Upper lobe of right lung (tissue), 1 donor: Measurements from ENCODE around the gene ARNT2. TPM values are rescaled to one million over a fixed set of nuclear protein-coding genes. Genes with fewer than 3 reads are reported as not detected.

Source experiments
- ATAC-seq: fragments of 200-7000 bp; cut with Tn5 transposase; one replicate; pipeline ENCODE4 v1.9.1; 2020; ENCODE audit warnings: mild to moderate bottlenecking, moderate library complexity
- DNase-seq: peaks from one replicate; pipeline ENCODE4 v3.0.0-alpha.2; 2020
- H3K27ac ChIP-seq: fragments of 200-600 bp; one replicate; pipeline ENCODE4 v1.8.0; 2022
- H3K27me3 ChIP-seq: fragments of 200-600 bp; one replicate; pipeline ENCODE4 v1.8.0; 2022; ENCODE audit warnings: mild to moderate bottlenecking
- H3K36me3 ChIP-seq: fragments of 200-600 bp; one replicate; pipeline ENCODE4 v1.8.0; 2022
- H3K4me1 ChIP-seq: fragments of 200-600 bp; one replicate; pipeline ENCODE4 v1.8.0; 2022
- H3K4me3 ChIP-seq: fragments of 200-600 bp; one replicate; pipeline ENCODE4 v1.8.0; 2022; ENCODE audit warnings: mild to moderate bottlenecking
- H3K9me3 ChIP-seq: fragments of 200-600 bp; one replicate; pipeline ENCODE4 v1.8.0; 2022
- intact Hi-C: fragments of 100-400 bp; cut with DNase I; formaldehyde crosslinking; loops from one replicate; pipeline ENCODE4 v1.11.0; 2022
- total RNA-seq: library from RNA; stranded (reverse); fragmentation: NEBNext Ultra II Directional; extraction: Animal tissue kit (Norgen Biotek cat#: 25700); gene quantifications from one replicate; pipeline ENCODE4 v1.2.1, GENCODE V29; 2021
- TF ChIP-seq, protein P1 (sequence below): fragments of 200-600 bp; IDR thresholded peaks from one replicate; pipeline ENCODE4 v1.8.0; 2022; ENCODE audit warnings: antibody characterized with exemption
- donor health status: DM: no; HTN: yes; CAD: no; lungs with severe emphysema.

Gene ARNT2
- total RNA-seq, 1 donor from 2014 or later = 12.9 TPM

DNA sequence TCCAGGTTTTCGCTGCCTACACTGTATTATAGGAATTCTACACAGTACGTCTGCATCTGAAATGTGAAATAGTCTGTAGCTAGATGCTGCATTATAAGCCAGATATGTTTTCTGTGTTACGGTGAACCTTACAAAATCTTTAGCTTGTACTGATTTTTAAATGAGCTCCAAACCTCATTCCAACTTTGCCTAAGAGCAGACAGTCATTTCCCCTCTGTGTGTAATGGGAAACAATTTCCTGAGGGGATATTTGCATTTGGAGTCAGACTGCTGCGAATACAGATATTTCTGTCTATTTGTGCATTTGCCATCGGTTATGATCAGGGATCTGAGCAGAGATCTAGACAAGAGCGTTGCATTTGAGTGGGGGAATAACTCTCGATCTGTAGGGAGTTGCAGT is 37.5 kb downstream of the ARNT2 start:
- TF ChIP-seq, protein P1, sequence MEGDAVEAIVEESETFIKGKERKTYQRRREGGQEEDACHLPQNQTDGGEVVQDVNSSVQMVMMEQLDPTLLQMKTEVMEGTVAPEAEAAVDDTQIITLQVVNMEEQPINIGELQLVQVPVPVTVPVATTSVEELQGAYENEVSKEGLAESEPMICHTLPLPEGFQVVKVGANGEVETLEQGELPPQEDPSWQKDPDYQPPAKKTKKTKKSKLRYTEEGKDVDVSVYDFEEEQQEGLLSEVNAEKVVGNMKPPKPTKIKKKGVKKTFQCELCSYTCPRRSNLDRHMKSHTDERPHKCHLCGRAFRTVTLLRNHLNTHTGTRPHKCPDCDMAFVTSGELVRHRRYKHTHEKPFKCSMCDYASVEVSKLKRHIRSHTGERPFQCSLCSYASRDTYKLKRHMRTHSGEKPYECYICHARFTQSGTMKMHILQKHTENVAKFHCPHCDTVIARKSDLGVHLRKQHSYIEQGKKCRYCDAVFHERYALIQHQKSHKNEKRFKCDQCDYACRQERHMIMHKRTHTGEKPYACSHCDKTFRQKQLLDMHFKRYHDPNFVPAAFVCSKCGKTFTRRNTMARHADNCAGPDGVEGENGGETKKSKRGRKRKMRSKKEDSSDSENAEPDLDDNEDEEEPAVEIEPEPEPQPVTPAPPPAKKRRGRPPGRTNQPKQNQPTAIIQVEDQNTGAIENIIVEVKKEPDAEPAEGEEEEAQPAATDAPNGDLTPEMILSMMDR = no peak
- H3K36me3 ChIP-seq = no peaks in the 10 kb centered on the region
- H3K4me3 ChIP-seq = no peak overlapping the region
- DNase-seq = no peak
- no peaks in the 10 kb centered on the region for H3K27me3 ChIP-seq
- ATAC-seq = no peak
- H3K9me3 ChIP-seq = no peaks in the 10 kb centered on the region
- H3K4me1 ChIP-seq = no peaks in the 10 kb centered on the region
- no peak overlapping the region for H3K27ac ChIP-seq
- intact Hi-C loops = no loop called here

DNA sequence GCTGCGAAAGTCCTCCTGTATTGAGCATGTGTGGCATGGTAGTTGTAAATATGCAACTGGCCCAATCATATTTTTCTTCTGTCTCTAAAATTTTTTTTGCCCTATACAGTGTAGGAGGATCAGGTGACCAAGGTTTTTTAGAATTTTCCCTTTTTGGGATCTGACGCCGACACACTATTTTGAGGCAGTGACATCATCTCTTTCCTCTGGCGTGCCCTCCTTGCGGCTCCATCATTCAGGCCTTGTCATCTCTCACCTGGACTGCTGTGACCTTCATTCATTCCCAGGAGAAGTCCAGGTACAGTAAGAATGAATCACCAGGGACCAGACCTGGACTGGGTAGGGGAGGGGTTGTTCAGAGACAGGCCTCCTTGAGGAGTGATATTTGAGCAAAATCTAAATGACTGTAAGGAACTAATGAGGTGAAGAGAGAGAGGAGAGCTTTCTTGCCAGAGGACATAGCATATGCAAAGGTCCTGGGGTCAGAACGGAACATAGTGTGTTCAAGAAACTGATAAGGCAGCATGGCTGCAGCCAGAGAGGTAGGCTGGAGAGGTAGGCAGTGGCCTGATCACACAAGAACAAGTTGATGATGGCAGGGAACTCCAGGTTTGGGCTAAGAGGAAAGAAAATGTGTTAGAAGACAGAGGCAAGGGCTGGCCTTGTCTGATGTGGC is 38.7 kb downstream of the ARNT2 start:
- no peaks in the 10 kb centered on the region for H3K36me3 ChIP-seq

DNA sequence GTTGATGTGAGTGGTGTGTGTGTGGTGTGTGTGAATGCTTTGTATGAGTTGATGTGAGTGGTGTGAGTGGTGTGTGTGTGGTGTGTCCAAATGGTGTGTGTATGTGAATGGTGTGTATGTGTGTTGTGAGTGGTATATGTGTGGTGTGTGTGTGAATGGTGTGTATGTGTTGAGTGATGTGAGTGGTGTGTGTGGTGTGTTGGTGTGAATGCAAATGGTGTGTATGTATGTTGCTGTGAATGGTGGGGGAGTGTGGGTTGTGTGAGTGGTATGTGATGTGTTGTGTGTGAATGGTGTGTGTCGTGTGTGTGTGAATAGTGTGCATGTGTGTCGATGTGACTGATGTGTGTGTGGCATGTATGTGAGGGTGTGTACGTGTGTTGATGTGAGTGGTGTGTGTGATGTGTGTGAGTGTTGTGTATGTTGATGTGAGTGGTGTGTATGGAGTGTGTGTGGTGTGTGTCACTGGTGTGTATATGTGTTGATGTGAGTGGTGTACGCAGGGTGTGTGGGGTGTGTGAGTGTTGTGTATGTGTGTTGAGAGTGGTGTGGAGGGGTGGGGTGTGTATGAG is 40.6 kb downstream of the ARNT2 start:
- H3K4me1 ChIP-seq = no peaks in the 10 kb centered on the region
- ATAC-seq = peak; percentile 13
- no peaks in the 10 kb centered on the region for H3K9me3 ChIP-seq
- no peak overlapping the region for H3K4me3 ChIP-seq
- intact Hi-C loops = no loop called here
- H3K27me3 ChIP-seq = no peaks in the 10 kb centered on the region
- TF ChIP-seq, protein P1 = no peak
- H3K27ac ChIP-seq = no peak overlapping the region
- no peaks in the 10 kb centered on the region for H3K36me3 ChIP-seq
- DNase-seq = no peak

More for the DNA sequence above, 38.7 kb downstream of the ARNT2 start:
- ATAC-seq (no peak), DNase-seq (peak; percentile 16)
- intact Hi-C loops = no loop called here
- Histone ChIP-seq H3K4me1 (no peaks in the 10 kb centered on the region), H3K9me3 (no peaks in the 10 kb centered on the region), H3K27me3 (no peaks in the 10 kb centered on the region), H3K27ac (no peak overlapping the region), H3K4me3 (no peak overlapping the region)
- TF ChIP-seq, protein P1 = no peak

DNA sequence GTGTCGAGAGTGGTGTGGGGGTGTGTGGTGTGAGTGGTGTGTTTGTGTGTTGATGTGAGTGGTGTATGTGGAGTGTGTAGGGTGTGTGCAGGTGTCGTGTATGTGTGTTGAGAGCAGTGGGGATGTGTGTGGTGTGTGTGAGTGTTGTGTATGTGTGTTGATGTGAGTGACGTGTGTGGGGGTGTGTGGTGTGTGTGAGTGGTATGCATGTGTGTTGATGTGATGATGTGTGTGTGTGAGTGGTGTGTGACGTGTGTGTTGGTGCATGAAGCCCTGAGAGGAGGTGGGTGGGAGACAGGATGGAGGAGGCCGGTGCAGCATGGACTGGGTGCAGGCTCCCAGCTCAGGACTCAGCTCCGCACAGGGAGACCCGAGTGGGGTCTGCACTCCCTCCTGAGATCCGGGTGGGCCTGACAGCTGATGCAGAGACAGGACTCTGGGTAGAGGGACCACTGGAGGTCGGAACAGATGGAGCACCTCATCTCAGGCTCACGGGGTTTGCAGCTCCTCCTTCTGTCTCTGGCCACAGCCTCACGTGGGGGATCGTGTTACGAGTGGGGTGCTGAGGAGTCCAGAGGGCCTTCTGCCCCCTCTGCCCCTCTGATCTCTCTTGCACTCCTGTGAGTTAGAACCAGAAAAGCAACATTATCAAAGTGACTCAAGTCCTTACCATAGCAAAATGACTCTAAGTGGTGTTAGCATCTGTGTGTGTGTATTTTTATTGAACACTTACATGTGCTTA is 41.3 kb downstream of the ARNT2 start:
- no peaks in the 10 kb centered on the region for H3K27me3 ChIP-seq
- intact Hi-C loops = no loop called here
- DNase-seq (no peak), ATAC-seq (peak; percentile 6)
- H3K36me3 ChIP-seq = no peaks in the 10 kb centered on the region
- H3K4me1 ChIP-seq = peaks cover 1% of the 10 kb centered on the region
- TF ChIP-seq, protein P1 = no peak
- no peak overlapping the region for H3K27ac ChIP-seq
- H3K4me3 ChIP-seq = no peak overlapping the region
- H3K9me3 ChIP-seq = no peaks in the 10 kb centered on the region

DNA sequence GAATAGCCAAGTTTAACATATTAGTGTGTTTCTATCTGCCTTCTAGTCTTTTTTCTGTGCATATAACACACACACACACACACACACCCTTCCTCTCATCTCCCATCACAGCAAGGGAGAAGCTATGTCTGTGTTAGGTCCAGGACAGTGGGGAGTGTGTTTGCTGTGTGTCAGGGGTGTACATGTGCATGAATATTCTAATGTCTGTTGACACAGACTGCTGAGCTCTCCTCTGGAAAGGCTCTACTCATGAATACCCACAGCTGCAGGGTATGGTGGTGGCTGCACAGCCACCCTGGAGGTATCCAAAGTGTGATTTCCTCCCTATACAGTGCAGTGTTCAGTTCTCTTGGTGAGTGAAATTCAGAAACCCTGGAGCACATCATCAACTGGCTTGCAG is 42.9 kb downstream of the ARNT2 start:
- ATAC-seq = no peak
- Histone ChIP-seq H3K4me3 (no peak overlapping the region), H3K4me1 (peaks cover 9% of the 10 kb centered on the region), H3K36me3 (no peaks in the 10 kb centered on the region), H3K9me3 (no peaks in the 10 kb centered on the region), H3K27me3 (no peaks in the 10 kb centered on the region), H3K27ac (no peak overlapping the region)
- TF ChIP-seq, protein P1 = no peak
- intact Hi-C loops = no loop called here
- no peak for DNase-seq
